Stimulated activated CD4-positive, alpha-beta T cell treated with anti-CD3 and anti-CD28 coated beads, TNF-alpha, amount 100 ng/mL, for 24 hours (primary cell): ENCODE data around the gene SUSD5.
"Not testable (repeated sequence)": the region's sequence is repeated elsewhere in the genome, so short reads cannot be mapped to it uniquely, and the experiment has no call there.

Experiments used
- DNase-seq, 3 experiments: peaks; one replicate each; pipeline ENCODE4 v3.0.0-alpha.2; 2020; ENCODE audit warnings: low read depth in 3 of 3

Gene SUSD5

DNA sequence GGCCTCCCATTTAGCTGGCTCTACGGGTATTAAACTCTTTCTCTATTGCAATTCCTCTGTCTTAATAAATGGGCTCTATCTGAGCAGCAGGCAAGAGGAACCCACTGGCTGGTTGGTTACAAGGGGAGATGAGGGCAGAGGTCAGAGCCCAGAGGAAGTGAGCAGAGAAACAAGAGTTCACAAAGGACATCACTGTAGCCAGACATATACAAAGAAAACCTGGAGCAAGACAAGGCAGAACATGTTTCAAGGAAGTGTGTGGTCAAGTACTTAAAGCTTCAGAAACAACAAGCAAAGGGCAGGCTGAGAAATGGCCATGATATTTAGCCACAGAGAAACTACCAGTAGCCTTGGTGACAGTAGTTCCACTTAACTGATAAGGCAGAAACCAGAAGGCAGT, 24.3 kb downstream of the SUSD5 start:
- DNase-seq, result no peak

DNA sequence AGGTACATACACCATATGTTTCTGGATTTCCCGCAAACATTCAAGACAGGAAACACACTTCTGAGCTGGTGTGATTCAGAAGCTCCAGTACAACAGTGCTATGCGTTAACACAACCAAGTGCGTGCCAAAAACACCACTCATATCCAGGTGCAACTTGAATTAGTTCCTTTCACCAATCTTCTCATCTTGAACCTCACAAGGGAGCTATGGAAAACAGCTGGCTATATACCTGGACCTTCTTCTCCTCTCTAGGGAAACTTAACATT, 31.3 kb downstream of the SUSD5 start:
- no peak for DNase-seq

DNA sequence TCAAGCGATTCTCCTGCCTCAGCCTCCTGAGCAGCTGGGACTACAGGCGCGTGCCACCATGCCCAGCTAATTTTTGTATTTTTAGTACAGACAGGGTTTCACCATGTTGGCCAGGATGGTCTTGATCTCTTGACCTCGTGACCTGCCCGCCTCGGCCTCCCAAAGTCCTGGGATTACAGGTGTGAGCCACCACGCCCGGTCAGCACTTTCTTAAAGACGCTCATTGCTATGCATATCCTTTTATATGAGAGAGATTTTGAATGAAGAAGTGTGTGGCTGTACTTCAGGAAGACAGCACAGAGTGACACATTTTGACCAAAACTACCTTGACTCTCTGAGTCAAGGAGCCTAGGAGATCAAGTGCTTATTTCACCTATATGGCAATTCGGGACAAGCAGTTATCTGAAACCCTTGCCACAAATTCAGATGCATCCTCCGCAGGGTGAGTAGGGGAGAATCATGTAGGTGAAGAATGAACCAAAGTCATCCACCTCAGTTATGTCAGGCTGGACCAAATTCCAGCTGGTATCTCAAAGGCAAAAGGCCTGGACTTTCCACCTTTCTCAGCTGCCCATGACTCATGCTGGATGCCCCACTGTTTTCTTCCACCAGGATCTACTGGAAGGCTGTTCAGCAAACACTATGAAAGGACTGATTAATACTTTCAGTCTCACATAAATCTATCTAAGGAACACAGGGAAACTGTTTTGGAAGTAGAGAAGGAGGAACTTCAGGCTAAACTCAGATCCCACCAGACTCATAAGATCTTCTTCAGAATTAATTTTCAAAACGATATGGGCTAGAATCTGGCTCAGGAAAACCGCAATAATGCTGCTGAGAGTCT, 31.9 kb downstream of the SUSD5 start:
- no peak for DNase-seq

DNA sequence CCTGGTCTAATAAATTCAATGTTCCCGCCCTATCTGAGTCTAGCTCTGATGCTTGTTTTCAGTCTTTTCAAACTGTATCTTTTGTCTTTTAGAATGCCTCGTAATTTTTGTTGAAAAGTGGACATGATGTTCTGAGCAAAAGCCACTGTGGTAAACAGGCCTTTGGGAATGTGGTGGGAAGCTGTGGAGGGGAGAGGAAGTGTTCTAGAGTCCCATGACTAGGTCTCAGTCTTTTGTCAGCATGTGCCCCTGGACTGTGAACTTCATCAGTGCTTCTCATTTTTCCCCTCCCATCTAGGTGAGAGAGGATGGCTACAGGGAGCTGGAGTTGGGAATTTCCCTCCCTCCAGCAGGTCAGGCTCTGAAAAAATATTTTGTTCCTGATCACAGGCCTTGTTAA, 33.7 kb downstream of the SUSD5 start:
- no peak for DNase-seq

DNA sequence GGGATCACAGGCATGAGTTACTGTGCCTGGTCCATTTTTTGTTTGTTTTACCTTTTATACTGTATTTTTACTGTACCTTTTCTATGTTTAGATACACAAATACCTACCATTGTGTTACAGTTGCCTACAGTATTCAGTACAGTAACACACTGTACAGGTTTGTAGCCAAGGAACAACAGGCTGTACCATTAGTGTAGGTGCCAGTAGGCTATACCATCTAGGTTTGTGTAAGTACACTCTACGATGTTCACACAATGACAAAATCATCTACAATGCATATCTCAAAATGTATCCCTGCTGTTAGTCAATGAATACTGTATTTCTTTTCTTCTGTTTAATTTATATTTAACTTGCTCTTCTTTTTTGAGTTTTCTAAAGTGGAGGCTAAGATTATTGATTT, 37.0 kb downstream of the SUSD5 start:
- not testable (repeated sequence) for DNase-seq

DNA sequence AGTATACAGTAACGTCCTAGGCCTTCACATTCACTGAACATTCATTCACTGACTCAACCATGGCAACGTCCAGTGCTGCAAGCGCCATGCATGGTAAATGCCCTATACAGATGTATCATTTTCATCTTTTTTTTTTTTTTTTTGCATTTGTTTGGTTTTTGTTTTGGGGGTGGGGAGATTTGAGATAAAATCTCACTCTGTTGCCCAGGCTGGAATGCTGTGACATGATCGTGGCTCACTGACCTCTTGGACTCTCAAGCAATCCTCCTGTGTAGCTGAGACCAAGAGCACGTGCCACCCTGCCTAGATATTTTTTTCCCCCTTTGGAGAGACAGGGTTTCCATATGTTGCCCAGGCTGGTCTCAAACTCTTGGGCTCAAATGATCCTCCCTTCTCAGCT, 37.4 kb downstream of the SUSD5 start:
- no peak for DNase-seq

DNA sequence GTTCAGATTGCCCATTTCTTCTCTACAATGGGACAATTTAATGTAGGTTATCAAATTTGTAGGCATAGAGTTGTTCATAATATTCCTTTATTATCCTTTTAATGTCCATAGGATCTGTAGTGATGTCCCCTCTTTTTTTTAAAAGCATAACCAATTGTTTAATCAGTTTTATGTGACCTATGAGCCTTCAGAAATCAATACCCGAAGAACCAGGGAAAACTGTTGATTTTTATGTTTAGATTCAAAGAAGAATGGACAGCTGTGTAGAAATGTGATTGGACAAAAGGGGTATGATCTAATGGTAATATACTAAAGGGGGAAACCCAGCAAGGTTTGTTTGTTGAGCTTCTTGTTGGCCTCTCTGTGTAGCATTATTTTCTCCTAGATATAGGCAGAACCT, 39.5 kb downstream of the SUSD5 start:
- no peak for DNase-seq

DNA sequence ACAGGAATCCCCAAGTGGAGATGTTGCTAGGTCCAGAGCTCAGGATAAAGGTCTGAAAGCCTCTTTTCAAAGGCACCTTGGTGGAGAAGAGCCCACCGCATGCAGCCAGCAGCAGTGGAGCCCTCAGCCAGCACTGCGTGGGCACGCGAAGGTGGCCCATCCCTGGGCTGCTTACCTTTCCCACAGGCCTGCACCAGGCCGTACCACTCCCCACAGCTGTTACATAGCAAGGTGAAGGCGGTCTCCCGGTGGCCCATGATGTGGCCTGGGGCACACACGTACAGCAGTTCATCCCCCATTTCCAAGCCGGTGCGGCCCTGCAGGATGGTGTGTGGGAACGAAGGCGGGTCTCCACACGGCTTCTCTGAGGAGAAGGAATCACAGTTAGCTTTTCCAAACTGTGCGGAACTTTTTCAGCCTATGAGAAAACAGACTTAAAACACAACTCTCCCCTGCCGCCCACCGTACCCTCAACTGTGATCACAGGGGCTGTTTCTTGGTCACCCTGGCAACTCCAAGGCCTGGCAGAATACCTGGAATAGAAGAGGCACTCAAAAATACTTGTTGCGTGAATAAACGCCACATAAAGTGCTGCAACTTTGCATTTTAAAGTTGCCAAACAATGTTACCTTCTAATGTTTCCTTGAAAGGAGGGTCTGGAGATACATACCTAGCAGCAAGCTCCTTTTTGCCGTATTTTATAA, 43.7 kb downstream of the SUSD5 start:
- DNase-seq, result no peak

DNA sequence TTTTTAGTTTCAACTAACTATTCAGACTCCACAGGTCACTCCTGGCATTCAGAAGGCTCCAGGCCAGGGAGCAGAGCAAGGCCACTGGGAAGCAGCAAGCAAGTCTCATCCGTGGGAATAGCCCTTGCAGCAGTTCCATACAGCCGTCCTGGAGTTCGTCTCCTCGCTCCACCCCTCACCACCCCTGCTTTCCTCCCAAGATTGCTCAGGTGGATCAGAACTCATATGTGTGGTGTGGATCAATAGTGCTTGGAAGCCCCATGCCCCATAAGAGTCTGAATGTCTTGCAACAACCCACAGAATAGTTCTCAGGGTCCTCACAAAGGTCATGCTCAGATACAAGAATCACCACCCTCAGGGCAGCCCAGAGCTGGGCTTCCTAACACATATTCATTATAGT, 44.5 kb downstream of the SUSD5 start:
- DNase-seq, result no peak

DNA sequence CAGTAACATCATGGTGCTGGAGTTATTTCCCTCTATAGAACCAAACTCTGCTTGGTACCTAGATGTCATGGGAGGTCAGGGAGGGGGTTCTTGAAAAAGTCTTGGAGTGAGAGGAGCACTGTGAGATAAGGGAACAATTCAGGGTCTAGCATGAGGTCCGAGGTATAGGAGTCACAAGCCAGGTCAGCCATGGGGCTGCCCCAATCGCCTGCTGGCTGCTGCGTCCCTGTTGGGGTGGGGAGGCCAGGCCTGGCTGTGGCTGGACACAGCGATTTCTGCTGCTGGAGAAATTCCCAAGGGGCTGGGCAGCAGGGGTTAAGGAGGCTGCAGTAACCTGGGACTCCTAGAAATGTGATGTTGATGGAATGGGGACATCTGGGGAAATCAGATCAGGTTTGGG, 44.9 kb downstream of the SUSD5 start:
- no peak for DNase-seq

DNA sequence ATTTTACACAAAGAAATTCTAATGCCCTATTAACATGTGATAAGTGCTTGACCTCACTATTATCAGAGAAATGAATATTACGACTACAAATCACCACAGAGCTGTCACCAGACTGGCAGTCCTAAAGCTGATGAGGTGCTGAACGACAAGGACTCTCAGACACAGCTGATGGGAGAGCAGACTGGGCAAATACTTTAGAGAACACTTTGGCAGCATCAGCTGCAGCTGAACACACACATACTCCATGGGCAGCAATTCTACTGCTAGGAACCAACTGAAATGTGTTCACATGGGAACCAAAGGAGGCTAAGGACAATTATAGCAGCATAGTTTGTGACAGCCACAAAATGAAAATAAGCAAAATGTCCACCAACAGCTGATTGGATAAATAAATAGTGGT, 45.5 kb downstream of the SUSD5 start:
- DNase-seq, result no peak

DNA sequence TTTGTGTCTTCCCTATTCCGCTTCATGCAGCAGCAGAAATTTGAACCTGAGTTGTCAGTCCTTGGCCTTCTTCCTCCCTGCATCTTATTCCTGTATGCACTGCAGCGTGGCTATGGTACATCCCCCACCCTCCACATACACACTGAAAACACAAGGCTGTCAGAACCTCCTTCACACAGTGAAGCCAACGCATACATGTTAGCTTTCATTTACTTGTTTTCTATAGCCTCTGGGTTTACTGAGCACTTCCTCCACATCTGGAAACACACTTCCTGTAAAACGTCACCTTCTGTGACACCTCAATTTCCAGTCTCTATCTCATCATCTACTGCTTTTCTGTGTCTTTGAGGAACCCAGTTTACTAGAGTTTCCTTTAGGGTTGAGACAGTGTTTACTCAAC, 47.0 kb downstream of the SUSD5 start:
- no peak for DNase-seq

DNA sequence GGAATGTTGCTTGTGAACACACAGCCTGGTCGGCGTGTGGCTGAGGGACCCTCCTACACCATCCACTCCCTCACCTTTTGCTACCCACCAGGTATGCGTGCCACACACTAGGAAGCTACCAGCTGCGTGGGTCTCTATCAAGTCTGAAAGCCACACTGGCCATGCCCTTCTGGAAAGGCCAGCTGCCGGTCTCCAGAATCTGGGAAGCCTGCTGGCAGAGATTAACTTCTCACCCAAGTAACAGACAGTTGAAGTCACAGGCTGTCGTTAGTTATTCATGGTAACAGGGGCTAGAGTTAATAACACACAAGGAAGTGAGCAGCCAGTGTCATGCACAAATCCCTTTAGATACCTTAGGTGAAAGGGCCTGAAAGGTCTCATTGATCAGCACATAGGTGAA, 48.1 kb downstream of the SUSD5 start:
- DNase-seq, result no peak

DNA sequence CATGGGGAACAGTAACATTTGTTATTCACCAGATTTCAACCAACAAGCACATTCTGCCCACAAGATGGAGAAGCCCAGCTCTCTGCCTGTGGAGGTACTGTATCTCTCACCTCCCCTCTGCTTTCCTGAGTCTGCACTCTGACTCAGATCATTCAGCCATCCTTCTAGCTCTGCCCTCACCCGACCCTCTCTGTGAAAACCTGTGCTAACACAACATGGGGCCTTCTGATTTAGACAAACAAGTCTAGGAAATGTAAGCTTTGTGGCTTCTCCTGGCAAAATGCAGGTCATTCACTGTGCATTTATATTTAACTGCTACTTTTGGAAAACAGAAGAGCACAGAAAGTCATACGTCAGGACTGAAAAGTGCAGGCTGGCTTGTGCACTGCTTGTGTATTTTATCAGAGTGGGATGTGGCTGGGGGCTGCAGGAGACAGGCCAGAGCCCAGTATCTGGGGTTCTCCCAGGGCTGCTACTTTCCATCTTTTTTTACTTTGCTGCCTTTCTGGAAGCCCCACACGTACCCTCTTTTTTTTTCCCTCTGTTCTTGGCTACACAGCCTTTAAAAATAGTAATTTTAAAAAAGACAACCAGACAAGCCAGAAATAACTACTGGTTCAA, 50.8 kb downstream of the SUSD5 start:
- DNase-seq, result no peak

DNA sequence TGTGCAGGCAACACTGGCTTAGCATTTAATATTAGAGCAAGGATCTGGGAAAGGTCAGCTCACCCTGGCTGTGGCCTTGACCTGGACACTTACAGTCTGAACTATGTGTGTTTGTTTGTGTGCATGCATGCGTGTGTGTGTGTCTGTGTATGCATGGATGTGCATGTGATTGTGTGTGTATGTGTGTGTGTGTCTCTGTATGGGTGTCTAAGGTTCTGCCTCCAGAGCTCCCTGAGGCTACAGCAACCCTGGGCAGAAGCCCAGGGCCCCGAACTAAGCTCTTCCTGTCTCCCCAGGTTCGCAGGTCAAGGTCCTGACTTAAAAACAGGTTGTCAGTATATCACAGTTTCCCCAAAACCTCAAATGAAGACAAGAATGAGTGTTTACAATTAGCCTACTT, 51.3 kb downstream of the SUSD5 start:
- DNase-seq, result no peak

DNA sequence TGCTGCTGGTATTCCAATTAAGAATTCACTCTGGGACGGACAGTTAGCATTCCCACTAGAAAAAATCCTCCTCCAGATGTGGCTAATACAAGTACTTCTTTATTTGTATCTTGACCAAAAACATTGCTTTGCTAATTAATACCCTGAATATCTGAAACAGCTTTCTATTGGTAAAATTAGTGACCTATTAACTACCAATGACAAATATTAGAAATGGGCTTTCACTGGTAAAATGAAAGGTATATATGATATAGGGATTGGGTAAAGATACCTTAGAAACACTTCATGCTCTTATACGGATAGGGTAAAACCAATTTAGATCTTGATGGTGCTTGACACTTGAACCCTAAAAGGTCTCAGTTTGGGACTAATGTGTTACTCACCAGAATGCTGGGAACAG, 52.5 kb downstream of the SUSD5 start:
- DNase-seq, result no peak

DNA sequence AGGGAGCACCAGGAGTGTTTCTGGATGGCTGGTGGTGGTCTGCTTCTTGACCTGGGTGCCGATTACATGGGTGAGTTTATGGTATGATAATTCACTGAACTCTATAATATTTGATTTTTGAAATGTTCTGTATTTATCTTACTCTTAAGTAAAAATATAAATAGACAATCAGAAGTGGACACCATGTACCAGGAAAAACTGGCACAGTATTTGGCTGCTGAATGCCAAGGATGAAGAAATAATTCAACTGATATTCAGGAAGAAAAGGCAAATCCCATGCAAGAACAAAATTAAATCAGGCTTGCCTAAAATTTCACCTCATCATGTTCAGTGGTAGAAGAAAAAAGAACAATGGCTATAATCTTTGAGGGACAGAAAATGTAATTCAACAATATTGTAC, 53.2 kb downstream of the SUSD5 start:
- DNase-seq, result no peak

DNA sequence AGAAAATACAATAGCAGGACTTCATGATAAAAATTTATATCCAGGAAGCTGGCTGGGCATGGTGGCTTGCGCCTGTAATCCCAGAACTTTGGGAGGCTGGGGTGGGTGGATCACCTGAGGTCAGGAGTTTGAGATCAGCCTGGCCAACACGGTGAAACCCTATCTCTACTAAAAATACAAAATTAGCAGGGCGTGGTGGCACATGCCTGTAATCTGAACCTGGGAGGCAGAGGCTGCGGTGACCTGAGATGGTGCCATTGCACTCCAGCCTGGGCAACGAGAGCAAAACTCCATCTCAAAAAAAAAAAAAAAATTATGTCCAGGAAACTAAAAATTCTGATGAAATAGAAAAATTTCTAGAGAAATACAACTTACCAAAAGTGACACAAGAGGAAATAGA, 56.0 kb downstream of the SUSD5 start:
- not testable (repeated sequence) for DNase-seq

DNA sequence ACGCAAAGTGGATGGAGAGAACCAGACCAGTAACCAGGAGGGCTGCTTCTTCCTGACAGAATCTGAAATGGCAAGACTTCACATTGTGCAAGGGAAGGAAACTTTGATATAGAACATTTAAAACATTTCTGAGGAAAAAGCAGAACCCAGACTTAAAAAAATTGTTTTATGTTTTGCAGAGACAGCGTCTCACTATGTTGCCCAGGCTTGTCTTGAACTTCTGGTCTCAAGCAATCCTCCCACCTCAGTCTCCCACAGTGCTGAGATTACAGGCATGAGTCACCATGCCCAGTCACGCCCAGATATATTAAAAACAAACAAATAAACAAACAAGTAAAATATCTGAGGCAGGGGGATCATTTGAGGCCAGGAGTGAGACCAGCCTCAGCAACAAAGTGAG, 58.6 kb downstream of the SUSD5 start:
- no peak for DNase-seq

DNA sequence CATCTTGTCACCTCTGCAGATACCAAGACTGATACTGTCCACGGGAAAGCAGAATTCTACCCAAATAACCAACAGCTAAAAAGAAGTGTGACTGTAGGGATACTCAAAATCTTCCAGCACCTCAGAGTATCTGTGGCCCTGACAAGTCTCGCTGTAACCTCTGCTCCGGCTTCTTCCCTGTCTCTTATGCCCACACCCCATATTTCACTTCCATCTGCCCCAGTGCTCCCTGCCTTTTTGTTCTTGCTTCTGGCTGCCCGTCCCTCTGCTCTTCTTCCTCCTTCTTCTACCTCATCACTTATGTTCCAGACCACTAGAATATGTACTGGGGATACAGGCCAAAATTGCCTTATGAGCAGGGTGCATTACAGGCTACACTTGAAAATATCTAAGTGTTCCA, 59.4 kb downstream of the SUSD5 start:
- DNase-seq, result no peak

DNA sequence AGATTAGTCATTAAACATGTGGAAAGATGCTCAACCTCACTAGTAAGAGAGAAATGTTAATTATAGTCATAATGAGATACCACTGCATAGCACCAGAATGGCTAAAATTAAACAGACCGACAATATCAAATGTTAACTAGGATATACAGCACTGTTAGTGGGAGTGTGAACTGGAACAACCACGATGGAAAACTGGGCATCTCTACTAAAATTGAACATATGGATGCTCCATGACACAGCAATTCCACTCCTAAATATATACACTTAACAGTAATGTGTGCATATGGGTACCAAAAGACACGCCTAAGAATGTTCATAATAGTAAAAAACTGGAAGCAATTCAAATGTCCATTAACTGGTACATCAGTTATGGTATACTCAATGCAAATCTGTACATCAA, 63.3 kb downstream of the SUSD5 start:
- DNase-seq, result no peak

DNA sequence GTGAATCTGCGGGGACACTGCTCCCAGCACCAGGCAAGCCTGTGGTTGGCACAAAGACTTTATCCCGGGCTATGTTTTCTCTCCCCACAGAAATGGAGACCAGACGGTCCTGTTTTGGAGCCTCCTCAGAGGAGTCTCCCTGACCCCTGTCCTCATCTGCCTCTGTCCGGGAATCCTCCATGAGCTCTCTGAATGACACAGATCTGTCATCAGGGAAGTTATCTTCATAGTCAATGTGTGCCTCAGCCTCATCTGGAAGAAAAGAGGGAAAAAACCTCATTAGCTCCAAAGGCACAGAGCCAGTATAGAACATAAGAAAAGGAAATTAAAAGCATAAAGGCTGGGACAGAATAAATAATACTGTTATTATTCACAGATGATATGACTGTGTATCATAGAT, 64.8 kb downstream of the SUSD5 start:
- DNase-seq, result no peak
